HuH-7 (cell line): ENCODE measurements around the gene ACAA1.
"Not testable (repeated sequence)": the region's sequence is repeated elsewhere in the genome, so short reads cannot be mapped to it uniquely, and the experiment has no call there.

Experiments used
- DNase-seq: peaks from one replicate; pipeline ENCODE4 v3.0.0; 2011; ENCODE audit warnings: low spot score

ACAA1 gene

GRCh38 chr3:38134517-38135143, 2.3 kb downstream of the ACAA1 start:
- DNase-seq: not testable (repeated sequence)

- DNase-seq: peak; percentile 66
These were observed 3.1 kb downstream of the ACAA1 start for GRCh38 chr3:38133557-38134405.

GRCh38 chr3:38133209-38133556, 3.7 kb downstream of the ACAA1 start:
- DNase-seq: no peak

- DNase-seq: peak; percentile 66
These were observed 5.1 kb downstream of the ACAA1 start for GRCh38 chr3:38131621-38132369.

GRCh38 chr3:38130631-38131065, 6.3 kb downstream of the ACAA1 start:
- DNase-seq: no peak

- no peak for DNase-seq
These were observed 7.9 kb downstream of the ACAA1 start for GRCh38 chr3:38129058-38129457.

- DNase-seq: no peak
These were observed 8.6 kb downstream of the ACAA1 start for GRCh38 chr3:38128303-38128655.

GRCh38 chr3:38127611-38128302, 9.2 kb downstream of the ACAA1 start:
- DNase-seq: no peak

GRCh38 chr3:38126121-38126892, 10.6 kb downstream of the ACAA1 start:
- no peak for DNase-seq

- no peak for DNase-seq
These were observed 11.4 kb downstream of the ACAA1 start for GRCh38 chr3:38125305-38126120.

GRCh38 chr3:38124324-38125122, 12.4 kb downstream of the ACAA1 start:
- no peak for DNase-seq

- DNase-seq: no peak
These were observed 14.1 kb downstream of the ACAA1 start for GRCh38 chr3:38122712-38123290.

- no peak for DNase-seq
These were observed 15.0 kb downstream of the ACAA1 start for GRCh38 chr3:38121832-38122461.

- DNase-seq: no peak
These were observed 15.5 kb downstream of the ACAA1 start for GRCh38 chr3:38121451-38121831.

- no peak for DNase-seq
These were observed 16.1 kb downstream of the ACAA1 start for GRCh38 chr3:38120693-38121450.

- DNase-seq: no peak
These were observed 16.9 kb downstream of the ACAA1 start for GRCh38 chr3:38119821-38120692.

- DNase-seq: no peak
These were observed 17.7 kb downstream of the ACAA1 start for GRCh38 chr3:38119248-38119544.
